Testis (tissue), 3 donors: ENCODE measurements around the gene SQSTM1. TPM values are rescaled to one million over a fixed set of nuclear protein-coding genes. Genes with fewer than 3 reads are reported as not detected.

Experiments
- DNase-seq: peaks from one replicate; pipeline ENCODE4 v3.0.0-alpha.2; 2019
- H3K27ac ChIP-seq, 2 donors: fragments of 200-600 bp; sonication (generic); one replicate each; pipeline ENCODE4 v1.5.1; 2019
- H3K27me3 ChIP-seq: fragments of 200-600 bp; sonication (generic); one replicate; pipeline ENCODE4 v1.5.1; 2019
- H3K36me3 ChIP-seq: fragments of 200-600 bp; sonication (generic); one replicate; pipeline ENCODE4 v1.5.1; 2017; ENCODE audit warnings: low read depth; ENCODE audit errors: missing control alignments
- H3K4me1 ChIP-seq: fragments of 200-600 bp; sonication (generic); one replicate; pipeline ENCODE4 v1.5.1; 2019
- H3K4me3 ChIP-seq, 2 donors: fragments of 200-600 bp; sonication (generic); one replicate each; pipeline ENCODE4 v1.5.1; 2017 to 2019
- H3K9me3 ChIP-seq: fragments of 200-600 bp; sonication (generic); one replicate; pipeline ENCODE4 v1.5.1; 2017
- POLR2A ChIP-seq: fragments of 450-650 bp; IDR thresholded peaks from one replicate; pipeline ENCODE4 v1.6.1; 2017; ENCODE audit warnings: antibody characterized with exemption, mild to moderate bottlenecking, moderate library complexity
- WGBS, 2 donors: methylation state at CpG; one replicate each; pipeline ENCODE4 v1.1.5; 2018; 5-methylcytosine and 5-hydroxymethylcytosine counted together
- intact Hi-C: fragments of 100-400 bp; cut with DNase I; formaldehyde crosslinking; loops from one replicate; pipeline ENCODE4 v1.15.1; 2023; ENCODE audit warnings: low total_unique reads
- polyA plus RNA-seq: library from polyadenylated mRNA; stranded (reverse); fragments of 350-450 nt; fragmentation: Illumina TruSeq; extraction: RNeasy Lipid Tissue Mini Kit (QIAGEN cat#74804); gene quantifications from one replicate; pipeline ENCODE4 v1.2.3, GENCODE V29; 2014; ENCODE audit warnings: low read depth, low replicate concordance; ENCODE audit not compliant: insufficient read depth
- total RNA-seq, 2 donors: library from RNA; depleted of rRNA; stranded (reverse); fragments of >200 nt; gene quantifications; one replicate each; pipeline ENCODE4 v1.2.3, GENCODE V29; 2016
- TF ChIP-seq, protein P1 (sequence below), 3 experiments: fragments of 450-650 bp in 2 of 3; fragments of 200-600 bp in 1 of 3; sonication (generic) in 1 of 3; IDR thresholded peaks; one replicate each; pipeline ENCODE4 v1.5.1; 2016 to 2019; ENCODE audit warnings: antibody characterized with exemption in 3 of 3, mild to moderate bottlenecking in 2 of 3, moderate library complexity in 1 of 3

The SQSTM1 gene
- total and polyA plus RNA-seq, 3 donors from 2014 or later, result 165 to 255 (median 192) TPM

DNA sequence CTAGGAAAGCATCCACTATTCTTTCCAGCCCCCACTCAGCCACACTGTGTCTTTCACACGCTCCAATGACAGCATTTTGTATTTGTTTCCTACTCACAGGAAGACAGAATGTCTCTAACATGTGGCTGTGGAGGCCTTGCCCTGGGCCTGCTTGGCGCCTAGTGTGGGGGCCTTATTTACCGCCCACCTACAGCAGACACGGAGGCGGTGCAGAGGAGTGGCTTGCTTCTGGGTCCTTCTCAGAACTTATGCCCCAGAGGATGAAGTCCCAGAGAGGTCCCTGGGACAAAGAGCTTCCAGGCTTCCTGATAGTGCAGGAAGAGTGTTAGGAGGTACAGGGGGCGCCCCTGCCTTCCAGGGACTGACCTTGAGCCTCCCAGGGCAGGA, 46.4 kb downstream of the SQSTM1 start:
- no peak for TF ChIP-seq POLR2A
- TF ChIP-seq, protein P1, sequence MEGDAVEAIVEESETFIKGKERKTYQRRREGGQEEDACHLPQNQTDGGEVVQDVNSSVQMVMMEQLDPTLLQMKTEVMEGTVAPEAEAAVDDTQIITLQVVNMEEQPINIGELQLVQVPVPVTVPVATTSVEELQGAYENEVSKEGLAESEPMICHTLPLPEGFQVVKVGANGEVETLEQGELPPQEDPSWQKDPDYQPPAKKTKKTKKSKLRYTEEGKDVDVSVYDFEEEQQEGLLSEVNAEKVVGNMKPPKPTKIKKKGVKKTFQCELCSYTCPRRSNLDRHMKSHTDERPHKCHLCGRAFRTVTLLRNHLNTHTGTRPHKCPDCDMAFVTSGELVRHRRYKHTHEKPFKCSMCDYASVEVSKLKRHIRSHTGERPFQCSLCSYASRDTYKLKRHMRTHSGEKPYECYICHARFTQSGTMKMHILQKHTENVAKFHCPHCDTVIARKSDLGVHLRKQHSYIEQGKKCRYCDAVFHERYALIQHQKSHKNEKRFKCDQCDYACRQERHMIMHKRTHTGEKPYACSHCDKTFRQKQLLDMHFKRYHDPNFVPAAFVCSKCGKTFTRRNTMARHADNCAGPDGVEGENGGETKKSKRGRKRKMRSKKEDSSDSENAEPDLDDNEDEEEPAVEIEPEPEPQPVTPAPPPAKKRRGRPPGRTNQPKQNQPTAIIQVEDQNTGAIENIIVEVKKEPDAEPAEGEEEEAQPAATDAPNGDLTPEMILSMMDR (IDR thresholded peaks at IDR 0.05), result no peak
- intact Hi-C loops, result no loop called here
- peaks cover 4% of the 10 kb centered on the region for H3K4me1 ChIP-seq
- H3K36me3 ChIP-seq, result no peaks in the 10 kb centered on the region
- no peak overlapping the region for H3K4me3 ChIP-seq
- no peaks in the 10 kb centered on the region for H3K27me3 ChIP-seq
- no peaks in the 10 kb centered on the region for H3K9me3 ChIP-seq
- no peak for DNase-seq
- H3K27ac ChIP-seq, result no peak overlapping the region
- WGBS, 2 donors, result 72 to 82% methylated on average over 6 of the region's 6 CpGs

- H3K27ac ChIP-seq, result no peak overlapping the region
- no peaks in the 10 kb centered on the region for H3K27me3 ChIP-seq
- 87 to 88% methylated on average over 6 to 11 of the region's 11 CpGs for WGBS, 2 donors
- H3K36me3 ChIP-seq, result no peaks in the 10 kb centered on the region
- H3K4me1 ChIP-seq, result peaks cover 4% of the 10 kb centered on the region
- no peaks in the 10 kb centered on the region for H3K9me3 ChIP-seq
- H3K4me3 ChIP-seq, result no peak overlapping the region
- no peak for DNase-seq
- intact Hi-C loops, result no loop called here
- TF ChIP-seq, protein P1 (IDR thresholded peaks at IDR 0.05), result no peak
- TF ChIP-seq POLR2A, result no peak
Observed at GRCh38 chr5:179867476-179867875, 46.8 kb downstream of the SQSTM1 start.

DNA sequence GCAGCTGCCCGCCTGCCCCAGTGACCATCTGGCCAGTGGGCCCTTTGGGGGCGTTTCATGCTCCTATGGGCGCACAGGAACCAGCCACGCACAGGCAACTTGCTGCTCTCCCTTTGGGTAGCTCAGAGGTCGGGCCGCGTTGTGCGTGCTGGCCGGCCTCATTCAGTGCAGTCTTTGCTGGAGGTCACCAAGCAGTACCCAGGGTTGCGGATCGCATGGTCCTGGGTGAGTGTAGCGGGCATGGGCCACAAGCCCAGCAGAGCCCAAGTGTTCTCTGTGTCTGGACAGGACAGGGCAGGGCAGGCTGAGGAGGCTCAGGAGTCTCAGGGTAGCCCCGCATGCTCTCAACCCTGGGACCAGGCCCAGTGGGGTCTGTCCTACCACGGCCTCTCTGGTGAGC, 47.8 kb downstream of the SQSTM1 start:
- TF ChIP-seq, protein P1 (IDR thresholded peaks at IDR 0.05), result no peak
- TF ChIP-seq POLR2A, result no peak
- H3K4me3 ChIP-seq, result no peak overlapping the region
- H3K27me3 ChIP-seq, result no peaks in the 10 kb centered on the region
- H3K4me1 ChIP-seq, result peaks cover 4% of the 10 kb centered on the region
- H3K9me3 ChIP-seq, result no peaks in the 10 kb centered on the region
- DNase-seq, result no peak
- WGBS, 2 donors, result 96 to 100% methylated on average over 9 to 14 of the region's 14 CpGs
- intact Hi-C loops, result no loop called here
- no peak overlapping the region for H3K27ac ChIP-seq
- no peaks in the 10 kb centered on the region for H3K36me3 ChIP-seq

- no peaks in the 10 kb centered on the region for H3K27me3 ChIP-seq
- no peak for TF ChIP-seq POLR2A
- TF ChIP-seq, protein P1 (IDR thresholded peaks at IDR 0.05), result no peak
- no peaks in the 10 kb centered on the region for H3K9me3 ChIP-seq
- H3K27ac ChIP-seq, result no peak overlapping the region
- WGBS, 2 donors, result 90 to 93% methylated on average over 2 to 5 of the region's 5 CpGs
- intact Hi-C loops, result no loop called here
- DNase-seq, result no peak
- peaks cover 4% of the 10 kb centered on the region for H3K4me1 ChIP-seq
- H3K36me3 ChIP-seq, result no peaks in the 10 kb centered on the region
- no peak overlapping the region for H3K4me3 ChIP-seq
Observed at GRCh38 chr5:179869101-179869500, 48.4 kb downstream of the SQSTM1 start.

- H3K27ac ChIP-seq, result no peak overlapping the region
- no peak overlapping the region for H3K4me3 ChIP-seq
Observed at GRCh38 chr5:179869641-179870402, 49.1 kb downstream of the SQSTM1 start.

More at GRCh38 chr5:179869641-179870402, 49.1 kb downstream of the SQSTM1 start:
- Histone ChIP-seq H3K27me3 (no peaks in the 10 kb centered on the region), H3K9me3 (no peaks in the 10 kb centered on the region), H3K36me3 (no peaks in the 10 kb centered on the region), H3K4me1 (peaks cover 4% of the 10 kb centered on the region)
- DNase-seq, result no peak
- 90 to 95% methylated on average over 7 to 16 of the region's 16 CpGs for WGBS, 2 donors
- intact Hi-C loops, result no loop called here
- no peak for TF ChIP-seq POLR2A
- TF ChIP-seq, protein P1 (IDR thresholded peaks at IDR 0.05), result no peak
